Fibroblast of lung (primary cell): ENCODE results near the gene LCE1F. TPM values are rescaled to one million over a fixed set of nuclear protein-coding genes. Genes with fewer than 3 reads are reported as not detected.

Experiments used
- DNase-seq, 2 donors: peaks; one replicate each; pipeline versions ENCODE4 v3.0.0 to v3.0.0-alpha.2; 2010; ENCODE audit warnings: low read depth in 2 of 2
- H2AFZ ChIP-seq: 2 replicates; pipeline ENCODE4 v1.5.1; 2012; ENCODE audit warnings: low read length, control low read depth, inconsistent platforms
- H3K27ac ChIP-seq: 2 replicates; pipeline ENCODE4 v1.5.1; 2011; ENCODE audit warnings: low read length, control low read depth; ENCODE audit not compliant: insufficient read depth
- H3K27me3 ChIP-seq: 2 replicates; pipeline ENCODE4 v1.5.1; 2011; ENCODE audit warnings: mild to moderate bottlenecking, low read length; ENCODE audit not compliant: control insufficient read depth, insufficient read depth
- H3K36me3 ChIP-seq: 2 replicates; pipeline ENCODE4 v1.5.1; 2011; ENCODE audit warnings: low read length; ENCODE audit not compliant: control insufficient read depth, insufficient read depth
- H3K4me1 ChIP-seq: 2 replicates; pipeline ENCODE4 v1.5.1; 2011; ENCODE audit warnings: low read length; ENCODE audit not compliant: control insufficient read depth, insufficient read depth; ENCODE audit errors: extremely low read depth
- H3K4me2 ChIP-seq: 2 replicates; pipeline ENCODE4 v1.5.1; 2011; ENCODE audit warnings: low read length, control low read depth; ENCODE audit not compliant: insufficient read depth; ENCODE audit errors: extremely low read depth
- H3K4me3 ChIP-seq, 4 experiments: fragments of 200-600 bp in 1 of 4; sonication (generic) in 1 of 4; replicated peaks in 1 of 4; 2 replicates each; pipeline ENCODE4 v1.5.1; 2011 to 2016; ENCODE audit warnings: low read length in 4 of 4, low read depth in 3 of 4, mild to moderate bottlenecking in 3 of 4, control low read depth in 2 of 4, inconsistent platforms in 1 of 4, mixed read lengths in 1 of 4; ENCODE audit not compliant: insufficient read depth in 1 of 4; ENCODE audit errors: control extremely low read depth in 1 of 4
- H3K79me2 ChIP-seq: 2 replicates; pipeline ENCODE4 v1.5.1; 2012; ENCODE audit warnings: mild to moderate bottlenecking, low read length, inconsistent platforms; ENCODE audit not compliant: control insufficient read depth, insufficient read depth
- H3K9ac ChIP-seq: 2 replicates; pipeline ENCODE4 v1.5.1; 2011; ENCODE audit warnings: mild to moderate bottlenecking, low read length, control low read depth; ENCODE audit not compliant: insufficient read depth
- H3K9me3 ChIP-seq: 2 replicates; pipeline ENCODE4 v1.5.1; 2012; ENCODE audit warnings: low read depth, low read length; ENCODE audit not compliant: control insufficient read depth, insufficient read depth
- H4K20me1 ChIP-seq: 2 replicates; pipeline ENCODE4 v1.5.1; 2011; ENCODE audit warnings: low read length; ENCODE audit not compliant: control insufficient read depth, insufficient read depth; ENCODE audit errors: extremely low read depth
- EZH2 ChIP-seq: IDR thresholded peaks from 2 replicates; pipeline ENCODE4 v1.5.1; 2012; ENCODE audit warnings: low read length, control low read depth, mild to moderate bottlenecking; ENCODE audit errors: missing control alignments
- polyA plus RNA-seq, 2 donors: library from polyadenylated mRNA; depleted of rRNA in 1 of 2; stranded (reverse) in 1 of 2; unstranded in 1 of 2; fragments of >200 nt; gene quantifications; 2 replicates each; pipeline ENCODE4 v1.2.1, GENCODE V29; 2011 to 2012; ENCODE audit warnings: missing spikeins in 1 of 2
- total RNA-seq: library from RNA; depleted of rRNA; stranded (reverse); fragments of >200 nt; gene quantifications from 2 replicates; pipeline ENCODE4 v1.2.1, GENCODE V29; 2014
- TF ChIP-seq, protein P1 (sequence below), 2 donors: IDR thresholded peaks in 1 of 2; conservative IDR thresholded peaks in 1 of 2; 1 replicate in 1 of 2; 2 replicates in 1 of 2; pipeline ENCODE4 v1.5.1; 2011 to 2012; ENCODE audit warnings: low read length in 2 of 2, control low read depth in 1 of 2, inconsistent platforms in 1 of 2, low read depth in 1 of 2, mild to moderate bottlenecking in 1 of 2

Gene LCE1F
- total and polyA plus RNA-seq, 2 donors (not counting 1 experiment from before 2014, with no cell fraction given): not detected

DNA sequence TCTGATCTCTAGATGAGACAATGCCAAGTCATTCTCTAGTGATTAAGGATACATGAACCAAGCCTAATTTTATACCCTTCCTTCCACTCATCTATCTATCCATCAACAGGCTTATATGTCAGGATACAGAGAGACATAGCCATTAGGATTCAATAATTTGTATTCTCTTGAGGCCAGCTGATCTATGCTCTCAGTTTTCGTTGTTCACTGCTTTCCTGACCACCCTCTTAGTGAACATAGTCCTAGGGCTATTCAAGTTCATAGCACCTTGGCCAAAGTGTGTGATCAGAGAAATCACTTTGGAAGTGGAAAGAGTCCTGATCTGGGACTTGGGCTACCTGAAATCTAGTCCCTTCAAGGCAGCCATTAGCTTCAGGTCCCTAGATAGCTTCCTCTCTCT, 21.4 kb upstream of the LCE1F start:
- TF ChIP-seq, protein P1, sequence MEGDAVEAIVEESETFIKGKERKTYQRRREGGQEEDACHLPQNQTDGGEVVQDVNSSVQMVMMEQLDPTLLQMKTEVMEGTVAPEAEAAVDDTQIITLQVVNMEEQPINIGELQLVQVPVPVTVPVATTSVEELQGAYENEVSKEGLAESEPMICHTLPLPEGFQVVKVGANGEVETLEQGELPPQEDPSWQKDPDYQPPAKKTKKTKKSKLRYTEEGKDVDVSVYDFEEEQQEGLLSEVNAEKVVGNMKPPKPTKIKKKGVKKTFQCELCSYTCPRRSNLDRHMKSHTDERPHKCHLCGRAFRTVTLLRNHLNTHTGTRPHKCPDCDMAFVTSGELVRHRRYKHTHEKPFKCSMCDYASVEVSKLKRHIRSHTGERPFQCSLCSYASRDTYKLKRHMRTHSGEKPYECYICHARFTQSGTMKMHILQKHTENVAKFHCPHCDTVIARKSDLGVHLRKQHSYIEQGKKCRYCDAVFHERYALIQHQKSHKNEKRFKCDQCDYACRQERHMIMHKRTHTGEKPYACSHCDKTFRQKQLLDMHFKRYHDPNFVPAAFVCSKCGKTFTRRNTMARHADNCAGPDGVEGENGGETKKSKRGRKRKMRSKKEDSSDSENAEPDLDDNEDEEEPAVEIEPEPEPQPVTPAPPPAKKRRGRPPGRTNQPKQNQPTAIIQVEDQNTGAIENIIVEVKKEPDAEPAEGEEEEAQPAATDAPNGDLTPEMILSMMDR (conservative IDR thresholded peaks at IDR 0.05 in 1 of 2, IDR thresholded peaks at IDR 0.05 in 1 of 2; ENCODE audit: low read depth in 1 of 2, low read length in 2 of 2): no peak
- no peak for TF ChIP-seq EZH2
- no peaks in the 10 kb centered on the region for H3K79me2 ChIP-seq
- no peak overlapping the region for H3K9ac ChIP-seq
- no peak overlapping the region for H2AFZ ChIP-seq
- no peak overlapping the region for H3K27ac ChIP-seq
- no peak overlapping the region for H3K4me2 ChIP-seq
- no peaks in the 10 kb centered on the region for H3K27me3 ChIP-seq
- no peak for DNase-seq
- H3K4me3 ChIP-seq: no peak overlapping the region
- no peaks in the 10 kb centered on the region for H3K36me3 ChIP-seq
- H4K20me1 ChIP-seq: no peaks in the 10 kb centered on the region
- H3K9me3 ChIP-seq: no peaks in the 10 kb centered on the region
- H3K4me1 ChIP-seq: peaks cover 11% of the 10 kb centered on the region

DNA sequence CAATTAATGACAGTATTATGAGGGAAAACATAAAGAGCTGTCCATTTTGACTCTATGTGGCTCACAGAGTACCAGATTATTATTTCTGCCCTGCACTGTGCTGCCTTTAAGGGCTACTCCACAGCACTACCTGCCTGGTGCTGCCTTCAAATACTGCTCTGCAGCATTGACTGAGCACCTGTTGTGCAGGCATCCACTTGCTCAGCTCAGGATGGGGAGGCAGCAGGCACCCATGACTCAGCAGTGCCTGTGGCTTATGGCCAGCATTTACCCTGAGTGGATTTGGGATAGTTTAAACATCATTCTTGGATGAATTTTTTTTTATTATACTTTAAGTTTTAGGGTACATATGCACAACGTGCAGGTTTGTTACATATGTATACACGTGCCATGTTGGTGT, 18.1 kb upstream of the LCE1F start:
- TF ChIP-seq EZH2: no peak
- TF ChIP-seq, protein P1 (conservative IDR thresholded peaks at IDR 0.05 in 1 of 2, IDR thresholded peaks at IDR 0.05 in 1 of 2; ENCODE audit: low read depth in 1 of 2, low read length in 2 of 2): no peak
- H3K9ac ChIP-seq: no peak overlapping the region
- H3K36me3 ChIP-seq: no peaks in the 10 kb centered on the region
- no peaks in the 10 kb centered on the region for H4K20me1 ChIP-seq
- no peak for DNase-seq
- H3K27ac ChIP-seq: no peak overlapping the region
- no peaks in the 10 kb centered on the region for H3K9me3 ChIP-seq
- no peaks in the 10 kb centered on the region for H3K79me2 ChIP-seq
- no peak overlapping the region for H3K4me2 ChIP-seq
- H3K4me3 ChIP-seq: no peak overlapping the region
- no peaks in the 10 kb centered on the region for H3K27me3 ChIP-seq
- peaks cover 11% of the 10 kb centered on the region for H3K4me1 ChIP-seq
- no peak overlapping the region for H2AFZ ChIP-seq

DNA sequence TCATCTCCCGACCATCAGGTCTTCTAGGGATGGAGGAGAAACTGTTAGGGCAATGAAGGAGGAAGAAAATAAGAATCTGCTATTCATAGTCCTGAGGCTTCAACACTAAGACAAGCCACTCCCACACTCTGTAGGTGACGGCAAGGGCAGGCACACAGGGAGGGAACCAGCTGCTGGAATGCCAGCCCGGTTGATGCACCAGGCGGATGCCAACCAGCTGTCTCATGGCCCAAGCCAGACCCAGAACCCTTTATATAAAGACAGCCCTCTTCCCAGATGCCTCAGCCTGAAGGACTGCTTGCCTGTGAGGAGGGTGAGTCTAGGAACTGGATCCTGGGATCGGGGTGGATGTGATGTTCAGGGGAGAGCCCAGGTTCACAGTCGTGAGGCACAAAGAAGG, 17.2 kb upstream of the LCE1F start, which contains the start of gene KPRP:
TSS of gene KPRP (plus strand) at position 279 of the 400 bp plus-strand sequence. CDS start 1,564 bp downstream, outside the sequence.
- no peak within 1 kb of the TSS for H3K4me3 ChIP-seq
- no peak within 1 kb of the TSS for H2AFZ ChIP-seq

More for the DNA sequence above, 17.2 kb upstream of the LCE1F start, which contains the start of gene KPRP:
- no peaks in the 10 kb centered on the region for H3K79me2 ChIP-seq
- H3K27ac ChIP-seq: no peak within 1 kb of the TSS
- no peaks in the 10 kb centered on the region for H3K27me3 ChIP-seq
- TF ChIP-seq, protein P1 (conservative IDR thresholded peaks at IDR 0.05 in 1 of 2, IDR thresholded peaks at IDR 0.05 in 1 of 2; ENCODE audit: low read depth in 1 of 2, low read length in 2 of 2): no peak
- TF ChIP-seq EZH2: no peak
- H4K20me1 ChIP-seq: no peaks in the 10 kb centered on the region
- no peaks in the 10 kb centered on the region for H3K9me3 ChIP-seq
- DNase-seq: no peak
- H3K9ac ChIP-seq: no peak within 1 kb of the TSS
- no peaks in the 10 kb centered on the region for H3K36me3 ChIP-seq
- H3K4me2 ChIP-seq: no peak within 1 kb of the TSS
- H3K4me1 ChIP-seq: peaks cover 7% of the 10 kb centered on the region
